Activated CD4-positive, CD25-positive, alpha-beta regulatory T cell treated with anti-CD3 and anti-CD28 coated beads, Interleukin-2, amount 50 U/mL, for 72 hours (primary cell): ENCODE measurements around the gene RPP21.
A peak's percentile ranks its signal among the peaks of the same experiment; 100 is the strongest.

Source experiments
- DNase-seq: peaks from one replicate; pipeline ENCODE4 v3.0.0; 2021

Gene RPP21

GRCh38 chr6:30344868-30345671 is at the start of gene RPP21:
RPP21 (plus strand) TSS chr6:30345156; CDS start chr6:30345172, 16 bp downstream.
- peak; percentile 90 for DNase-seq

DNA sequence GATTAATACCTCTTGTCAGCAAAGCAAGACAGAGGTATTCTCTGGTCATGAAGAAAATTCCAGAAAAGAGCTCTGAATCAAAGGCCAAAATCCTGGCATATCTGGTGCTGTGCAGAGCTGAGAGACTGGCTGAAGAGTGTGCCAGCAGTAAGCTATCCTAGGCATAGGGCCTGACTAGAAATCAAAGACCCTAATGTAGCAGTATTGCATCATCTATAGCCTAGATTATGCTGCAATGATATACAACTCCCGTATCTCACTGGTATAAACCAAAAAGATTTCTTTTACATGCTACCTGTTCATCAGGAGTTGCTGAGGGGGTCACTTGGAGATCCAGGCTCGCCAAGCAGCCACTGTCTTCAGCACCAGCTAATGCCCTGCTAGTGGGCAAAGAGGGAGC is 49.1 kb upstream of the RPP21 start:
- DNase-seq = no peak

DNA sequence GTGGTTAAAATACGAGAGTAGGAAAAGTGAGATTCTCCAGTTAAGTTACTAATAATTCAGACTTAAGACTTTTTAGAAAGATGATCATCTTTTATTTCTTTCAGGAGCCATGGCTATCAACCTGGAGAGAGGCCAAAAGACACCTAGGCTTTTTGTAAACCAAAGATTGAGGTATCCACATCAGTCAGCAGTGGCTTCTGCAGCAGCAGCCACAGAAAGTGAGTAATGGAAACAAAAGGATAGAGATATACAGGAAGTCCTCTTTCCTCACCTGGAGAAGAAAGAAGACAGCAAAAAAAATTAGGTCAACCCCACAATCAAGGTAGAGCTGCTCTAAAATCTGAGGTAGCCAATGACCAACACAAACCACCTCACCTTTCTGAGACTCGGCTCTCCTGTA is 41.0 kb upstream of the RPP21 start:
- no peak for DNase-seq

DNA sequence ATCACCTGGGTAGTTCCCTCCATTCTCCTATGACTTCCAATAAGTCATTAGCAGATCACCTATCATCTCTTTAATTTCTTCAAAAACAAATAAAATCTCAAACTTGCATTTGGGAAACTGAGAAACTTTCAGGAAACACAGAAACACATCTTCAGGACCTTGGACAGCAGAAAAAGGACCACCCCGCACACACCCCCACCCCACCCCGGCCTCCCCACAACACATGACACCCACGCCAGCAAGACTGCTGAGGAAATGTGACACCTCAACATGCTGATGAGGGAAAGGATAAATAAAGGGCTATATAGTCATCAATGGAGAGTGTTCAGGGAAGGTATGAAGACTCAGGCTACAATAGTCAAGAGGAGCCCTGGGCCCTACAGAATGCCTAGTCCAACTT is 33.9 kb upstream of the RPP21 start:
- no peak for DNase-seq

- no peak for DNase-seq
These were observed 33.3 kb upstream of the RPP21 start for GRCh38 chr6:30311671-30312070.

- no peak for DNase-seq
These were observed 32.7 kb upstream of the RPP21 start for GRCh38 chr6:30312266-30312665.

- no peak for DNase-seq
These were observed 32.2 kb upstream of the RPP21 start for GRCh38 chr6:30312676-30313321.

DNA sequence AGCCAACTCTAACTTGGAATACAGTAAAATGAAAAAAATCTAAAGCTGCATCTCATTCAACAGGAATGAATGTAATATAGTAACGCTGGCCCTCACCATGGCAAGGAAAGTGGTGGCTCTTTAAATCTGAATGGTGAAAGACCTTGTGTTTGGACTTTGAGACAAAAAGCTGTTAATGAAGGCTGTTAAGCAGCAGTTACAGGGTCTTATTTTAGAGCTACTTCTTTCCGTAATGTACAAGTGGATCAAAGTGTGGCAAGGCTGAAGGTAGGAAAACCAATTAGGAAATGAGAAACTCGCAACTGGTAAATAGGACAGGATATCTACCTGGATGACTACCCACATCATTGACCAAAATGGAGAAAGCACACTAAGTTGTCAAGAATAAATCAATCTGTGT is 29.8 kb upstream of the RPP21 start:
- DNase-seq = no peak

DNA sequence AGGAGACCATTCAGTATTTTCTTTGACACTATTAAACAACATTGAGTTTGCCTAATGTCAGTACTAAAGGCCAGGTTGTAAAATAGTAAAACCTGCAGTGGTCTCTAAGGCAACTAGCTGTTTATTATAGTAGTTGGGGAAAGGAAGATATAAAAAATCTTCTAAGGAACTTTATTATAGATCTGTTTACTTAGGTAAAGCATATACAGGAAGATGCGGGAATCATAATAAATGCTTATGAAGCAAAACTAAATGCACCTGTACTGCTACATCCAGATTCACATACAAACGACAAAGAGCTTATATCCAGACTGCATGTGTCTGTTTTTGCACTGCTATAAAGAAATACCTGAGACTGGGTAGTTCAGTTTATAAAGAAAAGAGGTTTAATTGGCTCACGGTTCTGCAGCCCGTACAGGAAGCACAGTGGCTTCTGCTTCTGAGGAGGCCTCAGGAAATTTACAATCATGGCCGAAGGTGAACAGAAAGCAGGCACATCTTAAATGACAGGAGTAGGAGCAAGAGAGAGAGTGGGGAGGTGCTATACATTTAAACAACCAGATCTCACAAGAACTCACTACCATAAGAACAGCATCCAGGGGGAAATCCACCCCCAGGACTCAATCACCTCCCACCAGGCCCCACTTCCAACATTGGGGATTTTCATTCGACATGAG is 26.9 kb upstream of the RPP21 start:
- no peak for DNase-seq

DNA sequence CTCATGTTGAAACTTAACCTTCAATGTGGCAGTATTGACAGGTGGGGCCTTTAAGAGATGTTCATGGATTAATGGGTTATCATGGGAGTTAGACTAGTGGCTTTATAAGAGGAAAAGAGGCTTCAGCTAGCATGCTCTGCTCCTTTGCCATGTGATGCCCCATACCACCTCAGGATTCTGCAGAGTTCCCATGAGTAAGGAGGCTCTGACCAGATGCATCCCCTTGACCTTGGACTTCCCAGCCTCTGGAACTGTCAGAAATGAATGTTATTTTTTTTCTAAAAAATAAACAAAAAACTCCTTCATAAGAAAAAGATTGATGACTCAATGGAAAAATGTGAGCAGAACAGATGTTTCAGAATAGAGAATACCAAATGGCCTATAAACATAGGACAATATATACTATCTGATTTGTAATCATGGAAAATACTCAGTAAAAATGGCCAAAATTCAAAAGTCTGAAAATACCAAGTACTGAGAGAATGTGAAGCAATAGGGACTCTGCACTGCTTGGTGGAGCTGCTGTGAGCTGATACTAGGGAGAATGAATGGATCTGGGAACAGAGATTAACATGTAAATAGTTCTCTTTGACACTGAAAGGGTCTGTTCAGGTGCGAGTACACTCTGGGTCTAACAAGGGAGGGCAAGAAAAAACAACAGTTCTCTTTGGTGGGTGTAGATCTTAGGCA is 25.7 kb upstream of the RPP21 start:
- no peak for DNase-seq

DNA sequence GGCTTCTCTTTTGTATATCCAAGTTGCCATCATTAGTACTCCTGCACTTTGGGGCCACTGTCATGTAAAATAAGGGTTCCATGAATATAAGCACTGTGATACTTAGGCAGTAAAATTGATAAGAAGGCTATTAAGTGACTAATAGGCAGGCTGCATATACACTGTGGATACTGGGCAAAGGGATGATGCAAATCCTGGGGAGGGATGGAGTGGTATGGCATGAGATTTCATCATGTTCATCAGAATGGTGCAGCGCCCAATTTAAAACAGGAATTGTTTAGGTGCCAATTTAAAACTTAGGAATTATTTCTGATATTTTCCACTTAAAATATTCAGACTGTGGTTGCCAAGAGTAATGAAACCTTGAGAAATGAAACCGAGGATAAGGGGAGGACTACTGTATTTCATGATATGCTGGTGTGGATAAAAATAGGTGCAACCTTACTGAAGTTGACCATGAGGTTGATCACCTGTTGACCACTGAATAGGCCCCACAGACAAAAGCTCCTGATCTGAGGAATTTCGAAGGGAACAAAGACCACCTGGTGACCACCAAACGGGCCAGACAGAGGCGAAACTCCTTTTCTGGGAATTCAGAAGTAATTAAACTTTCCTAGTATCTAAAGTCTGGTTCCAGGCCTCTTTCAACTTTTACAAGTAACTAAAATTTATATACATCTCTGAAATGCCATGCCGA is 23.1 kb upstream of the RPP21 start:
- DNase-seq = no peak

DNA sequence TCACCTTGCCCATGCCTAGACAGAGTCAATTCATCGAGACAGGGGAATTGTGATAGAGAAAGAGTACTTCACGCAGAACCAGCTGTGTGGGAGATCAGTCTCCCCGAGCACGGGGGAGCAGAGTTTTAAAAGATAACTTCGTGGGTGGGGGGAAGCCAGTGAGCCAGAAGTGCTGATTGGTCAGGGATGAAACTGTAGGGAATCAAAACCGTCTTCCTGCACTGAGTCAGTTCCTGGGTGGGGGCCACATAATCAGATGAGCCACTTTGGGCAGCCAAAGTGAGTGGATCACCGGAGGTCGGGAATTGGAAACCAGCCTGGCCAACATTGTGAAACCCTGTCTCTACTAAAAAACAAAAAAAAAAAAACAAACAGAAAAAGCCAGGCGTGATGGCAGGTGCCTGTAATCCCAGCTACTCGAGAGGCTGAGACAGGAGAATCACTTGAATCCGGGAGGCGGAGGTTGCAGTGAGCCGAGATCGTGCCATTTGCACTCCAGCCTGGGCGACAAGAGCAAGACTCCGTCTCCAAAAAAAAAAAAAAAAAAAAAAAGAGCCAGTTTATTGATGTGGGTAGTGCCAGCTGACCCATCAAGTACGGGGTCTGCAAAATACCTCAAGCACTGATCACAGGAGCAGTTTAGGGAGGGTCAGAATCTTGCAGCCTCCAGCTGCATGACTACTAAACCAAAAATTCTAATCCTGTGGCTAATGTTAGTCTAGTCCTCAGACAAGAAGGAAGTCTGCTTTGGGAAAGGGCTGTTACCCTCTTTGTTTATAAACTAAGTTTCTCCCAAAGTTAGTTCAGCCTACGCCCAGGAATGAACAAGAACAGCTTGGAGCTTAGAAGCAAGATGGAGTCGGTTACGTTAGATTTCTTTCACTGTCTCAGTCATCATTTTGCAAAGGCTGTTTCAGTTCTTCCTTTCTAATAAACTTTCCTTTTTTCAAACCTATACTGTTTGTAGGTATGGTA is 22.1 kb upstream of the RPP21 start:
- no peak for DNase-seq

- DNase-seq = no peak
These were observed 21.1 kb upstream of the RPP21 start for GRCh38 chr6:30323806-30324205.

GRCh38 chr6:30325150-30325872 is 19.6 kb upstream of the RPP21 start:
- DNase-seq = no peak

DNA sequence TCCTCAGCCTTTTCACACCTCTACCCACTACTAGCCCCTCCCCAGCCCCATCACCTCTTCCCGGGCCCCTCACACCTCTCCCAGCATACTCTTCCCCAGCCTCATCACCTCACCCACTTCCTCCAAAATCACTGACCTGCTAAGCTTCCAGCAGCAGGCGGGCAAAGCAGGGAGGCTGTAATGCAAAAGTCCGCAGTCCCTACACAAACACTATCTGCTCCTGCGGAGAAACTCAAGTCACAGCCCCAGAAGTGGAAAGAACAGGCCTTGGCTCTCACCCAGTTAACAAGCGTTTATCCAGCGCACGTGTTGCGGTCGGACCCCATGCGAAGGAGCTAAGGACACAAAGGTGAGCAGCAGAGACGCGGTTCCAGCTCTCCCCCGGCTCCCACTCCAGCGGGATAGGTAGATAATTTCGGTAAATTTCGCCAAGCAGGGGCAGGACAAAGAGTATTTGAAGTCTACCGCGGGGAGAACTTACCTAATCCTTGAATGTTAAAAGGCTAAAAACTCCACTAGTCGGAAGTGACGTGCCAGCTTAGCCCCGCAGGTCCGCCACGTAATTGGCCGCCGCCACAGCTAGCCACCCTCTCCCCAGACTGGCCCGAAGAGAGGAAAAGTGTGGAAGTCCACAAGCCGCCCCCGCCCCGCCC is 19.0 kb upstream of the RPP21 start:
- peak; percentile 67 for DNase-seq

GRCh38 chr6:30326526-30327231 is 18.3 kb upstream of the RPP21 start, which contains the start of gene TRIM39:
TRIM39 (plus strand) TSS chr6:30326927; CDS start chr6:30329318, 2,391 bp downstream.
- peak; percentile 91 for DNase-seq

DNA sequence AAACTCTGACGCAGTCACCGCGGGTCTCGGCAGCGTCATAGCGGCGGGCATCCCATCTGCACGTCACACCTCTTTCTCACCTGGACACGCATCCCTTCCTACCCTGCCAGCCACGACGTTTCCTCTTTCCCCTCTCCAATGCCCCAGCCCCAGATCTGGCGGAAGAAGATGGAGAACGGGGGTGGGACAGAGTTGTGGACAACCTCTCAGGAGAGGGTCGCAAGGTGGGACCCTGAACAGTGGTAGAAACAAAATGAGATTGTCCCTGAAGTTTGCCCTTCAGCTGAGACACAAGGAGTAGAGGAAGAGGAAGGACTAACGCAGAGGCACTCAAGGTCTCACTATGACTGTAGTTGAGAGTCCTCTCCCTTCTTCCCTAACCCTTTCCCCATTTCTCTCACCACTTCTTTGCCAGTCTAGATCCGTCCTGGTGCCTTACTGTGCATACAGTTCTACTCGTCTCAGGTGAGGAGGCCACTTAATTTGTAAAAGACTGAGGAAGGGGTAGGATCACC is 17.7 kb upstream of the RPP21 start:
- DNase-seq = no peak

- no peak for DNase-seq
These were observed 16.6 kb upstream of the RPP21 start for GRCh38 chr6:30328397-30328796.

GRCh38 chr6:30329331-30329730 is 15.6 kb upstream of the RPP21 start:
- DNase-seq = no peak
